GM23338 (cell line): ENCODE results near the gene FICD. TPM values are rescaled to one million over a fixed set of nuclear protein-coding genes. Genes with fewer than 3 reads are reported as not detected.

ENCODE experiments used
- ATAC-seq: fragments of 200-7000 bp; cut with Tn5 transposase; 3 replicates; pipeline ENCODE4 v1.9.1; 2020
- DNase-seq: peaks from one replicate; pipeline ENCODE4 v3.0.0-alpha.2; 2015; ENCODE audit warnings: low spot score
- H2AFZ ChIP-seq: fragments of 200-600 bp; sonication (generic); 2 replicates; pipeline ENCODE4 v1.8.0; 2016; ENCODE audit warnings: antibody characterized with exemption, mild to moderate bottlenecking, moderate library complexity
- H3F3A ChIP-seq: fragments of 200-600 bp; sonication (generic); replicated peaks from 2 replicates; pipeline ENCODE4 v1.8.0; 2017; ENCODE audit warnings: antibody characterized with exemption, mixed run types, low read depth
- H3K27ac ChIP-seq: fragments of 200-600 bp; sonication (generic); 2 replicates; pipeline ENCODE4 v1.6.1; 2016; ENCODE audit warnings: low read depth
- H3K27me3 ChIP-seq: fragments of 200-600 bp; sonication (generic); 2 replicates; pipeline ENCODE4 v1.8.0; 2016; ENCODE audit warnings: mild to moderate bottlenecking, mixed run types, moderate library complexity; ENCODE audit not compliant: insufficient read depth
- H3K36me3 ChIP-seq: fragments of 200-600 bp; sonication (generic); 2 replicates; pipeline ENCODE4 v1.8.0; 2016; ENCODE audit warnings: mild to moderate bottlenecking; ENCODE audit not compliant: insufficient read depth
- H3K4me1 ChIP-seq: fragments of 200-600 bp; sonication (generic); 2 replicates; pipeline ENCODE4 v1.8.0; 2016; ENCODE audit warnings: mild to moderate bottlenecking, moderate library complexity; ENCODE audit not compliant: insufficient read depth
- H3K4me2 ChIP-seq: fragments of 200-600 bp; sonication (generic); 2 replicates; pipeline ENCODE4 v1.7.1; 2017; ENCODE audit warnings: mixed run types
- H3K4me3 ChIP-seq: fragments of 200-600 bp; sonication (generic); 2 replicates; pipeline ENCODE4 v1.6.1; 2016; ENCODE audit warnings: mixed run types
- H3K79me2 ChIP-seq: fragments of 200-600 bp; sonication (generic); replicated peaks from 2 replicates; pipeline ENCODE4 v1.8.0; 2017; ENCODE audit warnings: mild to moderate bottlenecking; ENCODE audit not compliant: insufficient read depth
- H3K9me2 ChIP-seq: fragments of 200-600 bp; sonication (generic); 2 replicates; pipeline ENCODE4 v1.8.0; 2017; ENCODE audit not compliant: insufficient read depth
- H4K20me1 ChIP-seq: fragments of 200-600 bp; sonication (generic); replicated peaks from 2 replicates; pipeline ENCODE4 v1.8.0; 2017; ENCODE audit warnings: mild to moderate bottlenecking; ENCODE audit not compliant: insufficient read depth
- H3K27ac Mint-ChIP-seq: 2 replicates; pipeline ENCODE4 v1.8.0; 2020; ENCODE audit warnings: inconsistent platforms, mild to moderate bottlenecking, moderate library complexity, mixed read lengths
- H3K27me3 Mint-ChIP-seq: 3 replicates; pipeline ENCODE4 v1.8.0; 2022; ENCODE audit warnings: low read depth, mild to moderate bottlenecking, moderate library complexity, mixed read lengths, inconsistent platforms; ENCODE audit not compliant: insufficient read depth, poor library complexity
- H3K36me3 Mint-ChIP-seq: 3 replicates; pipeline ENCODE4 v1.8.0; 2021; ENCODE audit warnings: low read depth, mild to moderate bottlenecking, inconsistent platforms, moderate library complexity, mixed read lengths
- H3K4me1 Mint-ChIP-seq: 3 replicates; pipeline ENCODE4 v1.8.0; 2020; ENCODE audit warnings: mild to moderate bottlenecking, inconsistent platforms, mixed read lengths
- H3K4me3 Mint-ChIP-seq: 3 replicates; pipeline ENCODE4 v1.8.0; 2021; ENCODE audit warnings: moderate library complexity, mild to moderate bottlenecking, inconsistent platforms, mixed read lengths
- H3K9me3 Mint-ChIP-seq: 3 replicates; pipeline ENCODE4 v1.8.0; 2020; ENCODE audit warnings: moderate library complexity, mild to moderate bottlenecking, inconsistent platforms, mixed read lengths
- CREB1 ChIP-seq: fragments of 250-450 bp; sonication (Bioruptor Pico); IDR thresholded peaks from 2 replicates; pipeline ENCODE4 v1.5.0; 2020; ENCODE audit warnings: low read depth, mild to moderate bottlenecking, moderate library complexity
- ETS1 ChIP-seq: IDR thresholded peaks from 2 replicates; pipeline ENCODE4 v1.6.1; 2016; ENCODE audit warnings: antibody characterized with exemption
- EZH2 ChIP-seq: fragments of 200-600 bp; sonication (generic); IDR thresholded peaks from one replicate; pipeline ENCODE4 v1.8.0; 2017; ENCODE audit warnings: antibody characterized with exemption, mild to moderate bottlenecking, low read depth; ENCODE audit not compliant: unreplicated experiment
- EZH2phosphoT487 ChIP-seq: fragments of 200-600 bp; sonication (generic); IDR thresholded peaks from one replicate; pipeline ENCODE4 v1.8.1; 2018; ENCODE audit warnings: antibody characterized with exemption; ENCODE audit not compliant: unreplicated experiment
- JUNB ChIP-seq: IDR thresholded peaks from one replicate; pipeline ENCODE4 v1.6.1; 2016; ENCODE audit warnings: antibody characterized with exemption; ENCODE audit not compliant: unreplicated experiment
- NANOG ChIP-seq: IDR thresholded peaks from 2 replicates; pipeline ENCODE4 v1.6.1; 2016; ENCODE audit warnings: antibody characterized with exemption, borderline replicate concordance
- POLR2AphosphoS5 ChIP-seq: IDR thresholded peaks from 2 replicates; pipeline ENCODE4 v1.6.1; 2016; ENCODE audit warnings: antibody characterized with exemption, low read depth
- ZNF114 ChIP-seq: fragments of 250-450 bp; sonication (Bioruptor Pico); IDR thresholded peaks from 2 replicates; pipeline ENCODE4 v1.5.0; 2020; ENCODE audit warnings: mild to moderate bottlenecking, moderate library complexity
- ZNF331 ChIP-seq: fragments of 250-450 bp; sonication (Bioruptor Pico); IDR thresholded peaks from 2 replicates; pipeline ENCODE4 v1.5.0; 2020; ENCODE audit warnings: low read depth, mild to moderate bottlenecking, moderate library complexity
- ZNF462 ChIP-seq: fragments of 250-450 bp; sonication (Bioruptor Pico); IDR thresholded peaks from 2 replicates; pipeline ENCODE4 v1.5.0; 2020; ENCODE audit warnings: mild to moderate bottlenecking, moderate library complexity
- polyA plus RNA-seq: library from polyadenylated mRNA; unstranded; fragments of >200 nt; fragmentation: Nextera tagmentation; extraction: Ambion mirVana; gene quantifications from 2 replicates; pipeline ENCODE4 v1.2.1, GENCODE V29; 2016
- total RNA-seq: library from RNA; depleted of rRNA; stranded (reverse); fragments of >200 nt; shearing (Covaris generic); gene quantifications from 2 replicates; pipeline ENCODE4 v1.2.3, GENCODE V29; 2014

The FICD gene
- total and polyA plus RNA-seq, 2 experiments from 2014 or later, result 4.9 to 5.3 TPM

- peaks cover 11% of the 10 kb centered on the region; the same call in 1 of the 2 replicates for H3K4me1 ChIP-seq
- DNase-seq (no peak), ATAC-seq (no peak)
- peaks cover 7% of the 10 kb centered on the region for H4K20me1 ChIP-seq
- H3K79me2 ChIP-seq, result peaks cover 6% of the 10 kb centered on the region; the same call in 1 of the 2 replicates
- Mint-ChIP-seq H3K36me3 (peaks cover 53% of the 10 kb centered on the region), H3K4me3 (no peak overlapping the region), H3K27ac (no peak overlapping the region), H3K9me3 (peaks cover 5% of the 10 kb centered on the region), H3K27me3 (peaks cover 21% of the 10 kb centered on the region), H3K4me1 (peaks cover 11% of the 10 kb centered on the region)
- no peaks in the 10 kb centered on the region for H3K27me3 ChIP-seq
- no peak overlapping the region for H3K4me2 ChIP-seq
- no peak overlapping the region for H3K27ac ChIP-seq
- H3K36me3 ChIP-seq, result peaks cover 29% of the 10 kb centered on the region
- no peak overlapping the region for H2AFZ ChIP-seq
- H3K4me3 ChIP-seq, result no peak overlapping the region
- no peak for TF ChIP-seq ZNF331
- no peak for TF ChIP-seq POLR2AphosphoS5
- TF ChIP-seq CREB1 (CRISPR knock-in tag), result no peak
- TF ChIP-seq JUNB, result no peak
- TF ChIP-seq NANOG, result no peak
- TF ChIP-seq ZNF114, result no peak
- TF ChIP-seq ZNF462 (CRISPR knock-in tag), result no peak
- no peak for TF ChIP-seq EZH2
- TF ChIP-seq EZH2phosphoT487, result no peak
- no peak for TF ChIP-seq ETS1
- H3K9me2 ChIP-seq, result no peaks in the 10 kb centered on the region
- 0 out of 2 replicates have a peak, but pooled peaks cover 18% of the 10 kb centered on the region for H3F3A ChIP-seq
Observed at GRCh38 chr12:108517288-108518100, 2.4 kb downstream of the FICD start.
